ENCODE results near the gene NINJ1.
"Not testable (repeated sequence)": the region's sequence is repeated elsewhere in the genome, so short reads cannot be mapped to it uniquely, and the experiment has no call there.

The NINJ1 gene

DNA sequence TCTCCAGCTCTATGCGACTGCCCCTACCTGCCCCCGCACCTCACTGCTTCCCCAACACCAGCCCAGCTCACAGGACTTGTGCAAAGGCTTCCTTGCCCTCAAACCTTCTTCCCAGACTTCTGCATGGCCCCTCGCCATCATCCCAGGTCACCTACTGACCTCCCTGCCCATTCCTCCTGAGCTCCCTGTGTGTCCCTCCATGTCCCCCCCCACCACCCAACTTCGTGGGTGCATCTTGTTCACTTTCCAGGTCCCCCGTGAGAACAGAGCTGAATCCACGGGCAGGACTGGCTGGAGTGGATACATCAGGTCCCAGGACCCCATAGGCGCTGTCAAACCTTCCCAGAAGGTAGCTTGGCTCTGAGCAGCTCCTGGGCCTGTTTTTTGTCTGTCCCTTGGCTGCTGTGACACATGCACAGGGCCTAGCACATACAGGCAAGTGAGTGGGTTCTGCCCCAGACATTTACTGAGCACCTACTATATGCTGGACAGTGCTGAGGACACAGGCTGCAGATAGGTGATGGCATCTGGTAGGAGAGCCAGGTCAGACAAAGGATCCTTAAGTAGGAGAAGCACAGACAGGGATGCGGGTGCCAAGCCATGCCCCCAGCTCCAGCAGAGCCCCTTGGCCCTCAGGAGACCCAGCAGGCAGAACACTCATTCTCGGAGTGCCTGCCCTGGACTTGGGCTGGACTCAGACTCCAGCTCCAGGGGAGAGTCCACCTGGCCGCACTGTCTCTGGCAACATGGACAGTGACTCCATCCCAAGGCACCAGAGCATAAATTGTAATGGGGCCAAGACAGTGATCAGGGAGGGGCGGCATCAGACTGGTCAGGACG lies 15.0 kb downstream of the NINJ1 start:
- no peak for DNase-seq

DNA sequence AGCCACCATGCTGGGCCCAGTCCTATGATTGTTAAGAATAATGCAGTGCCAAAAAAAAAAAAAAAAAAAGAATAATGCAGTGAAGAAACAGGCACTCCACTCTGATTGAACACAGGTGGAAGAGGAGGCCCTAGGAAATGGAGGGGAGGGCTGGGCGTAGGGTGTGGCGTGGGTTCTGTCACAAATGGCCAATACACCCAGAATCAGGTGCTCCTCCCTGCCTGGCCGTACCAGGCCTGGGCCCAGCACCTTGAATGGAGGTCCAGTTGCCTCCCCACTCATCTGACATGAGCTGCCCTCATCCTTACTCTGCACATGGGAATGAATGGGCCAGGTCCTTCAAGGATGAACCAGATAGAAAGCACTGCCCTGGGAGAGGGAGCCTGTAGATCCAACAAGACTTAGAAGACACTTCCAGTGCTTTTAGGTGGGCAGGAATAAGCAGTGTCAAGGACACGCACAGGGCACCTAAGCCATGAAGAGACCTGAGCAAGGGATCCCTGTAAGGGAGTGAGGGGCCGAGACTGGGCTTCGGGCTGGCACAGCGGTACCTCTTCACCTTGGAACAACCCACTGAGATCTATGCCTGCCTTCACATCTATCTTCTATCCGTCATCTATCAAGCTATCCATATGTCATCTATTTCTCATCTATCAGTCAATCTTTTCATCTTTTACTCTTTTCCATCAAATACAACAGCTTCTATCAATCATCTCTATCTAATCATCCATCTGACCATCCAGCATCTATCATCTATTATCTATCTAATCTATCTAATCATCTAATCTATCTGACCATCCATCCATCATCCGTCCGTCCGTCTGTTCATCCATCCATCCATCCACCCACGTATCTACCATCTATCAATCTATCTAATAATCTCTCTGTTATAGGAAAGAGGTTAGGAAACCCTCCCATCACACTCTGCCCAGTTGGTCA lies 15.9 kb downstream of the NINJ1 start:
- DNase-seq, result no peak

DNA sequence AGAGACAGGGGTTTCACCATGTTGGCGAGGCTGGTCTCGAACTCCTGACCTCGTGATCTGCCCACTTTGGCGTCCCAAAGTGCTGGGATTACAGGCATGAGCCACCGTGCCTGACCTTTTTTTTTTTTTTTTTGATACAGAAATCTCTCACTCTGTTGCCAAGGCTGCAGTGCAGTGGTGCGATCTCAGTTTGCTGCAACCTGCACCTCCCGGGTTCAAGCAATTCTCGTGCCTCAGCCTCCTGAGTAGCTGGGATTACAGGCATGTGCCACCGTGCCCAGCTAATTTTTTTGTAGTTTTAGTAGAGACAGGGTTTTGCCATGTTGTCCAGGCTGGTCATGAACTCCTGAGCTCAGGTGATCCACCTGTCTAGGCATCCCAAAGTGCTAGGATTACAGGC lies 16.5 kb downstream of the NINJ1 start:
- DNase-seq, result not testable (repeated sequence)

DNA sequence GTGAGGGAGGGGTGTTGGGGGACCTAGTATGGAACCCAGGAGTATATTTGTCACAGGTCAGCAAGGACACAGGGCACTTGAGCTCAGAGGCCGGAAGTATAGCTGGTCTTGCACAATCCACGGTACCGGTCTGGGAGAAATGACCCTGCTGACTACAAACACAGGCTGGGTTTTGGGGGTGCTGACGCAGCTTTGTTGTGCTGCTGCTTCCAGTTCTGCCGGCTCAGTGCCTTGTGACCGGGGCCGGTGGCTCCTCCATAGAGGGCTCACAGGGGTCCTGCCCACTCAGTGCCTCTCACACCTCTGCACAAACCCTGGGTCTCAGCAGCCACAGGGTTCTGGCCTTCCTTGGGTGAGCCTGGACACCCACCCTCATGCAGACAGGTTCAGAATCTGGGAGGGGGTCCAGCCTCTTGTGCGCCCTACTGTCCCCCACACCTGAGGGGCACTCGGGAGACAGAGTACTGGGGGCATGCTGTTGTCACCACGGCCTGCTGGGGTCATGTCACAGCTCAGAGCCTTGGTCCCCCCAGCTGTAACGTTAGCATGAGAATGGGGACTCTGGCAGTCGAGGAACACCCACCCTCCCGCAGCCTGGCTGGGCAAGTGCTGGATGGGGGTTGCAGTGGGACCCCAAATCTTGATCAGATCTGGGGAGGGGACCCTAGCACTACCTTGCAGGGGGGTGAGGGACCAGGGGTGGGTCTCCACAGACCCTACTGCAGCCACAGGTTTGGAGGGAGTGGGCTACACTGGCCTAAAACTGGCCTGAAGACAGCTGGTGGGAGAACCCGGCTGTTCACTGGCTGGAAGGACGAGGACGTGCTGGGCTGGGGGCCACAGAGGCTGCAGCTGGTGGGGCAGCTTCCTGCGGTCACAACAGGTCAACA lies 17.7 kb downstream of the NINJ1 start:
- DNase-seq, result no peak

DNA sequence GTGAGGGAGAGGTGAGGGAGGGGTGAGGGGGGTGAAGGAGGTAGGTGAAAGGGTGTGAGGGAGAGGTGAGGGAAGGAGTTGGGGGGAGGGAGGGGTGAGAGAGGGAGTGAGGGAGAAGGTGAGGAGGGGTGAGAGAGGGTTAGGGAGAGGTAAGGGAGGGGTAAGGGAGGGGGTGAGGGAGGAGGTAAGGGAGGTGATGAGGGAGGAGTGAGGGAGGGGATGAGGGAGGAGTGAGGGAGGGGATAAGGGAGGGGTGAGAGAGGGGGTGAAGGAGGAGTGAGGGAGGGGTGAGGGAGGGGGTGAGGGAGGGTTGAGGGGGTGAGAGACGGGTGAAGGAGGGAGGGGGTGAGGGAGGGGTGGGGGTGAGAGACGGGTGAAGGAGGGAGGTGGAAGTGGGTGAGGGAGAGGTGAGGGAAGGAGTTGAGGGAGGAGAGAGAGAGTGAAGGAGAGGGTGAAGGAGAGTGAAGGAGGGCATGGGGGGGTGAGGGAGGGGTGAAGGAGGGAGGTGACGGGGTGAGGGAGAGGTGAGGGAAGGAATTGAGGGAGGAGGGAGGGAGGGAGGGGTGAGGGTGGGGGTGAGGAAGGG lies 18.5 kb downstream of the NINJ1 start:
- no peak for DNase-seq

DNA sequence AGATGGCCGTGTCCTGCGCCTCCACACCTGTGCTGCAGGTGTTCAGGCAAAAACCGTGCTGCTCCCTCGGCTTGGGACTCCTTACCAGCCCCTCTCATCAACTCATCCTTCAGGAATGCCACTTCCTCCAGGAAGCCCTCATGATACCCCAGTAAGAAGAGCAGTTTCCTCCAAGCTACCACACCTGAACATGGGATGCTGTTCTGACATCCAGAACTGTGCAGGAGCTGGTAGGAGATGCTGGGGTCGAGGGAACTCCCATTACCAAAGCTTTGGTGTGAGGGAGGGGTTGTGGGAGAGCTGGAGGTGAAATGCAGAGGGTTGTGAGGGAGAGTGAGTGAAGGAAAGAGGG lies 19.1 kb downstream of the NINJ1 start:
- DNase-seq, result no peak

DNA sequence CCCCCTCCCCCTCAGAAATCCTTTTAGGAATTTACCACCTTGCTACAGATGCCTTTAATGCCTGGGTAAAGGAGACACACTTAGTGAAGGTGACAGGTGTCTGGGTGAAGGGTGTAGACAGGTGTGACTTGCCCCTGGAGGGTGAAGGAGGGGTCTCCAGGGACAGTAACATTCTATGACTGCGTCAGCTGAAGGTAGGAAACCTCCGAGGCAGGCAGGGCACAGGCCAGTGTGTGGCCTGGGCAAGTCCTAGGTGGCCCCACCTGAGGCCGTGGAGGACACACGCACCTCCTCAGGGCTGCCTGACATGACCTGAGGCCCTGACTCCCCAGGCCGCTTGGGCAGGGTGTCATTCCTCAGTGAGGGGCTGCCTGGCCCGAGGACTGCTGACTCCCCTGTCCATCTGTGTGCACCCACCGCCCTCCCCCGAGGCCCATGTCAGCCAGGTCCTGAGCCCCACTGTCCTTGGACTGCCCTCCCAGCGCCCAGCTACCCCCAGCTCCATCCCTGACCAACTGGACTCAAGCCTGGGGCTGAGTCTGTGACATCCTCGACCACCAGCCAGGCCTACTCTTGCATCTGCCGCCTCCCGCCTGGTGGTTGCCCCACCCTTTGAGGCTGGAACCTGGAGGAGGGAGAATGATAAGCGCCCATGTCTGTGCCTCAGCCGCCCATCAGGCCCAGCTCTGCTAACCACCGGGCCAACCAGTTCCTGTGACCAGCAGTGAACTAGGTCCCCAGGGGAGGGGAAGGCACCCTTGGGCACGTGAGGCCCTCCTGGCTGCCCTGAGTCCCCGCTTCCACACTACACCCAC lies 19.7 kb downstream of the NINJ1 start:
- DNase-seq, result no peak

DNA sequence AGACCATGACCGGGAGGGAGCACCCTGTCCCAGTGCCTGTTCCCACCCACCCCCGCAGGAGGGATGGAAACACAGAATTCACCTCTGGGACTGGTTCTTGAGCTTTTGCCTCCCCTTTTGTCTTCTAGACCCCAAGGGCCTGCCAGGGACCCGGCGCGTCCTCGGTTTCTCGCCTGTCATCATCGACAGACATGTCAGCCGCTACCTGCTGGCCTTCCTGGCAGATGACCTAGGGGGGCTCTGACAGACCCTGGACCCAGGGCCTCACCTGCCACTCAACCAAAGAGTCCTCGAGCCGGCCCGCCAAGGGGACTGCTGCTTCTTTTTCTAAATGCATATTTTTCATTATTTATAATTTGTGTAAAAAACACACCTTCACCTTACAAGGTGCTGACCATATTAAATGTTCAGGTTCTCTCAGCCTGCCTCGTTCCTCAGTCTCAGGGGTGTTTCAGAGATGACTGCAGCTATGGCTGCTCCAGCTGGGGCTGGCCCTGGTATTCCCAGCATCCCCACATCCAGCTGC lies 21.1 kb downstream of the NINJ1 start:
- no peak for DNase-seq

DNA sequence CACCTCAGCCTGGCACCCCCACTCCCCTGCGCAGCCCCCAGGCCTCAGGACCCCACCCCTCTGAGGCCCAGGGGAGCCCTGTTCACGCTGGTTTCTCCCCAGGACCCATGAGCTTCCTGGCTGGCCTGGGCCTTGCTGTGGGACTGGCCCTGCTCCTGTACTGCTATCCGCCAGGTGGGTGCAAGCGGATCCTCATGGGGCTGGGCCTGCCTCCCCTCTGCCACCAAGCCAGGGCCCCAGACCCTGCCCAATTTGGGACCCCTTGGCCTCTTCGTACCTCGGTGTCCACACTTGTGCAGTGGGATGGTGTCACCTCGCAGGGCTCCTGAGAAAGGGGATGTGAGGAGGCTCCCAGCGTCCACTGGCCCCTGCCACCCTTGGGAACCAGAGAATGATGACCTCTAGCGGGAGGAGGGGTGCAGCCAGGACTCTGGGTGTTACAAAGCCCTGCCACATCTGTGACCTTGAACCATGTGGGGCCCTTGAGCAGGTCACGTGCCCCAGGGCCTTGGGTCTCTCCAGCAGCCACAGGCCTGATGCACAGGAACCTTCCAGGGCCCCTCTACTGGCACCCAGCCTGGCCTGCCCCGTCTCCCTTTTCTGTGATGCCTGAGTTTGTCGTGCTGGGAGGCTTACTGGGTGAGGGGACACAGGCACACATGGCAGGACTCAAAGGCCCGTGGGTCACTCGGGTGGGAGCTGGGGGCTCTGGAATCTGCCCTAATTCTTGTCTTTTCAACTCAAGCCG lies 21.8 kb downstream of the NINJ1 start:
- DNase-seq, result no peak

DNA sequence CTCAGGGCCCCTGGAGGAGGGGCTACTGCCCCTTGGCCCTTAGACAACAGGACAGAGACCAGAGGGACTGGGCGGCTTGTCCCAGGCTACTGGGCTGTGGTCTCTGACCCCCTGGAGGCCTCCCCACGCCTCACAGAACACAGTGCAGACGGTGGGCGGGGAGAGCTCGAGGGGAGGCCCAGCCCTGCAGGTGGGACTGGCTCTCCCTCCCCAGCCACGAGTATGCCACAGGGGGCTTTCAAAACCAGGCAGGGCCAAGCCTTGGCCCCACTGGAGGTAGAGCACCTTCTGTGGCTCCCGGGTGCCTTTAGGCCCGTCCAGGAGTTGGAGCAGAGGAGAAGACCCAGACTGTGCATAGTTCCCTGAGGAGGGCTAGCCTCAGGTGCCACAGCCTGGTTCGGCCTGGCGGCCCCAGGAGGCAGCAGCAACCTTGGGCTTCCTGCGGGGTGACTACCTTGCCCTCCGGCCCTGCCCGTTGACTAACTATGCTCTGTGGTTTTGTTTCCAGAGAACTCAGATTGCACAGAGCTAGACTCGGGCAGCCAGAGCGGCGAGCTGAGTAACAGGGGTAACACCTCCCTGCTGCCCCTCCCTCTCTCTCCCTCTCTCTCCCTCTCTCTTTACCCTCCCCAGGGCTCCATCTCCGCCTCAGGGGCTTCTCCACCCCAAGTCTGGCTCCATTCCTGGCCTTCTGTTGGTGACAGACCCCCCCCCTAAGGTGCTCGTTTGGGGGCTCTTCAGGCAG lies 22.5 kb downstream of the NINJ1 start:
- no peak for DNase-seq

DNA sequence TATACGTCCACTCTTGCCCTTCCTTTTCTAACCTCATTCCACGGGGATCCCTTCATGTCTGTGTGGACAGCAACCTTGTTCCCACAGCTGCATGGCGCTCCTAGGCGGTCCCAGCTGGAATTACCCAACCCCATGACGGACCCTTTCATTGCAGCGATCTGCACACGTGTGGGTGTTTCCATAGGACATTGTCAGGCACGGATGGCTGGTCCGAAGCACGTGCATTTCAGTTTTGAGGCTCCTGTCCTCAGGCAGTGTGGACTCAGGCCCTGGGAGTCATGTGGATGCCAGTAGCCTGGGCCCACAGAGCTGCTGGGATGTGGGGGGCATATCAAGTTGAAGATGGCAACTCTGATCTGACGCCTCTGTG lies 23.1 kb downstream of the NINJ1 start:
- DNase-seq, result no peak

DNA sequence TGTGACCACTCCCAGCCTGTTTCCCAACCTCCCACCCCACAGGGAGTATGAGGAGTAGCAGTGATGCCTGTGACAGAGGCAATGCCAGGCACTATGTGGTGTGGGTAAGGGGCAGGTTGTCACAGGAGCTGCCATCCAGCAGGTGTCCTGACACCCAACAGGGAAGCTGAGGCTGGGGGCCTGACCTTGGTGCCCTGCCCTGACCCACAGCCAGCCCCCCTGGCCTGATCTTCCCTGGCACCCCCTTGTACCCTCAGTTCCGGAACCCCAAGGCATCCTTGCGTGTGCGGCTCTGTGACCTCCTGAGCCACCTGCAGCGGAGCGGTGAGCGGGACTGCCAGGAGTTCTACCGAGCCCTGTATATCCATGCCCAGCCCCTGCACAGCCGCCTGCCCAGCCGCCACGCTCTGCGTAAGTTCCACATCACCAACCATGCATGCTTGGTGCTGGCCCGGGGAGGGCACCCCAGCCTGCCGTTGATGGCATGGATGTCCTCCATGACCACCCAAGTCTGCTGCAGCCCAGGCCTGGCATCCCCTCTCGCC lies 23.7 kb downstream of the NINJ1 start:
- DNase-seq, result no peak

DNA sequence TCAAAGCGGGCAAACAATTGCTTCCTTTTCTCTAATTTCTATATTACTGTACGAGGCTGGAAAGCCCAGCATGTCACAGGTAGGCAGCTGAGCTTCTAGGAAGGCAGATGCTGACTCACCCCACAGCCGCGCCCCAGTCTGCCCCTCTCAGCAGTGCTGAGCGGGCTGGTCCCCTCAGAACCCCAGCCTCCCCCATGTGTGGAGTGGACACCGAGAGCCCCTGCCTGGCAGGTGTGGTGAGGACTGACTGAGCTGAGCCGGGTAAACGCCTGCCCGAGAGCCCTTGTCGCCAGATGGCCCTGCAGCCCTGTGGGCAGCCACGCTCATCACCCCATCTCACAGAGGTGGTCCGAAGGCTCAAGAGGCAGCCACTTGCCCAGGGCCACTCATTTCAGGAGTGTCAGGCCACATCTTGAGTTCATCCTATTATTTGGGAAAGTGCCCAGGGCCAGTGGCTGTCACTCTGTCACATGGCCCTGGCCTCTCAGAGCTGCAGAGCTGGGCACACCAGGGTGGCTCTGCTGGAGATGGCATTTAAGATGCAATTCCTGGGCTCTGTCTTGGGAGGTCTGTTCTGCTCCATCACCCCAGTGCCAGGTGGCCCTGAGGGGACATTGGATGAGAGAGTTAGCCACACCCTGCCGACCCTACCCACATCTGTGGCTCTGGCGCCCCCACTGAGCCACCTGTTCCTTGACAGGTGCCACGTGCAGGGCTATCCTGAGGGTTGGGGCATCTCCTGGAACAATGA lies 25.6 kb downstream of the NINJ1 start:
- DNase-seq, result no peak

DNA sequence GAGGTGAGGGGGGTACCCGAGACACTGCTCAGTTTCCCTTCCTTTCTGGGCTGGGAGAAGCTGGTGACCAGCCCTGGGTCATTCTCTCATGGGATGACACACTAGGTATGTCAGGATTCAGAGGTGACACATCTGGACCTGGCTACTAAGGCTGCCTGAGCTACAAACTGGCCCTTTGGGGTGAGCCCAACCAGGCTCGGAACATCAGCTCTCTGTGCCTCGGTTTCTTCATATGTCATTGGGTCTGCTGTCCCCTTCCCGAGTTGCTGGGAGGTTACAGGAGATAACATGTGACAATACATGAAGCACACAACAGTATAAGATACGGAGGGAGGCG lies 26.3 kb downstream of the NINJ1 start:
- no peak for DNase-seq

DNA sequence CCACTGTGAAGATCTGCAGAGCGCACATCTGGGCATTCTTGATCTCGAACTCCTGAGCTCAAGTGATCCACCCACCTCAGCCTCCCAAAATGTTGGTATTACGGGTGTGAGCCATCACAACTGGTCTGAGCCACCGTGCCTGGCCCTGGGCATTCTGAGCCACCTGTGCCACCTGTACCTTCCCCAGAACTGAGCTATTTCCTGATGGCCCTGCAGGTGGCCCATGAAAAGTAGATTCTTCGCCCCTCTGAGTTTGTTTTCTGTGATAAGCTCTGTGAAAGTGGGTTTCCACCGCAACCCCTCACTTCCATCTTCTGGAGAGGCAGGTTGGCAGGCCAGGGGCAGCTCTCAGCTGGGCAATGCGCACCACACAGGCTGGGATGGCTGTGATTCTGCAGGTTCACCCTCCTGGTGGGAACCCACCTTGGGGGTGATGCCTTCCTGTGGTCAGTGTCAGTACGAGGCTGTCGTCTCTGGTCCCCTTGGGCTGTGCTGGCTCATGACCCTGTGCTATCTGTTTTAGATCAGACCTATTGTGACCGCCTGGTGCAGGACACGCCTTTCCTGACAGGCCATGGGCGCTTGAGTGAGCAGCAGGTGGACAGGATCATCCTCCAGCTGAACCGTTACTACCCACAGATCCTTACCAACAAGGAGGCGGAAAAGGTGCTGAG lies 26.8 kb downstream of the NINJ1 start:
- no peak for DNase-seq

DNA sequence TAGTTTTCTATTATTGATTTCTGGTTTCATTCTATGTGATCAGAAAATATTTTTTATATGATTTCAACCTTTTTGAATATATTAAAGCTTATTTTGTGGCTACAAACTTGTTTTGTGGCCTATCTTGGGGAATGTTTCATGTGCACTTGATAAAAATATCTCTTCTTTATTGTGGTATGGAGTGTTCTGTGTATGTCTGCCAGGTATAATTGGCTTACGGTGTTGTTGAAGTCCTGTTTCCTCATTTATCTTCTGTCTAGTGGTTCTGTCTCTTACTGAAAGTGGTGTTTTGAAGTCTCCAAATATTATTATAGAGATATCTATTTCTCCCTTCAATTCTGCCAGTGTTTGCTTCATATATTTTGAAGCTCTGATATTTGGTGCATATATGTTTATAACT lies 28.4 kb downstream of the NINJ1 start:
- DNase-seq, result no peak

DNA sequence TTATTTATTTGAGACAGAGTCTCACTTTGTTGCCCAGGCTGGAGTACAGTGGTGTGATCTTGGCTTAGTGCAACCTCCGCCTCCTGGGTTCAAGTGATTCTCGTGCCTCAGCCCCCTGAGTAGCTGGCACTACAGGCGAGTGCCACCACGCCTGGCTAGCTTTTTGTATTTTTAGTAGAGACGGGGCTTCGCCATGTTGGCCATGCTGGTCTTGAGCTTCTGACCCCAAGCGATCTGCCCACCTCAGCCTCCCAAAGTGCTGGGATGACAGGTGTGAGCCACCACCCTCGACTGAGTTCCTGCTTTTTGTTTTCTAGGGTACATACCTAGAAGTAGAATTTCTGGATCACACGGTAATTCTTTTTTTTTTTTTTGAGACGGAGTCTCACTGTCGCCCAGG lies 33.0 kb downstream of the NINJ1 start:
- not testable (repeated sequence) for DNase-seq

DNA sequence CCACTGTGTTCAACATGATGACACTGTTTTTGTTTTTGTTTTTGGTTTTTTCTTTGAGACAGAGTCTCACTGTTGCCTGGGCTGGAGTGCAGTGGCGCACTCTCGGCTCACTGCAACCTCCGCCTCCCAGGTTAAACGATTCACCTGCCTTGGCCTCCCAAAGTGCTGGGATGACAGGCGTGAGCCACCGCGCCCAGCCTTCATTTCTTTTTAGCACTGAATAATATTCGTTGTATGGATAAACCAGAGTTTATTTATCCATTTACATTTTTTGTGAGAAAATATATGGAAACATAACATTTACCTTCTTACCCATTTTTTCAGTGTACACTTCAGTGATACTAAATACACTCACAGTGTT lies 33.8 kb downstream of the NINJ1 start:
- DNase-seq, result no peak
